Cardiac muscle cell (in vitro differentiated cells and primary cell): ENCODE measurements around the gene RAB36. TPM values are rescaled to one million over a fixed set of nuclear protein-coding genes. Genes with fewer than 3 reads are reported as not detected.

Experiments used
- DNase-seq, 2 donors: peaks; one replicate each; pipeline versions ENCODE4 v3.0.0 to v3.0.0-alpha.2; 2010 to 2017; ENCODE audit warnings: low read depth in 1 of 2, low spot score in 1 of 2
- H3K27ac ChIP-seq: fragments of 200-600 bp; sonication (generic); 2 replicates; pipeline ENCODE4 v1.5.1; 2016
- H3K27me3 ChIP-seq: fragments of 200-600 bp; sonication (generic); 2 replicates; pipeline ENCODE4 v1.6.0; 2016; ENCODE audit warnings: control low read depth
- H3K36me3 ChIP-seq: fragments of 200-600 bp; sonication (generic); 2 replicates; pipeline ENCODE4 v1.5.1; 2016; ENCODE audit warnings: control low read depth
- H3K4me1 ChIP-seq: fragments of 200-600 bp; sonication (generic); 2 replicates; pipeline ENCODE4 v1.8.1; 2017; ENCODE audit warnings: low read depth, mild to moderate bottlenecking, mixed run types
- H3K4me3 ChIP-seq: fragments of 200-600 bp; sonication (generic); 2 replicates; pipeline ENCODE4 v1.5.1; 2016; ENCODE audit warnings: mild to moderate bottlenecking
- H3K9me3 ChIP-seq: fragments of 200-600 bp; sonication (generic); 2 replicates; pipeline ENCODE4 v1.5.1; 2017; ENCODE audit warnings: low read depth, mild to moderate bottlenecking, control low read depth
- CTCF ChIP-seq: IDR thresholded peaks from 2 replicates; pipeline ENCODE4 v1.5.1; 2012; ENCODE audit warnings: low read depth, mild to moderate bottlenecking, low read length
- polyA plus RNA-seq: library from polyadenylated mRNA; unstranded; fragments of >200 nt; fragmentation: Nextera tagmentation; extraction: Ambion mirVana; gene quantifications from 2 replicates; pipeline ENCODE4 v1.2.1, GENCODE V29; 2016
- total RNA-seq: library from RNA; depleted of rRNA; stranded (reverse); fragments of >200 nt; gene quantifications from 2 replicates; pipeline ENCODE4 v1.2.3, GENCODE V29; 2016

Gene RAB36
- total and polyA plus RNA-seq, 2 experiments from 2014 or later = 2.9 to 6.7 TPM

GRCh38 chr22:23213022-23213555 lies 67.8 kb downstream of the RAB36 start:
- Histone ChIP-seq H3K4me1 (peaks cover 12% of the 10 kb centered on the region), H3K27me3 (no peaks in the 10 kb centered on the region), H3K9me3 (no peaks in the 10 kb centered on the region), H3K4me3 (no peak overlapping the region), H3K27ac (no peak overlapping the region), H3K36me3 (no peaks in the 10 kb centered on the region)
- DNase-seq = no peak
- no peak for TF ChIP-seq CTCF

- H3K4me3 ChIP-seq = no peak overlapping the region
- peaks cover 19% of the 10 kb centered on the region for H3K4me1 ChIP-seq
- no peak overlapping the region for H3K27ac ChIP-seq
- DNase-seq = no peak
- no peaks in the 10 kb centered on the region for H3K9me3 ChIP-seq
- no peaks in the 10 kb centered on the region for H3K36me3 ChIP-seq
- TF ChIP-seq CTCF = no peak
- no peaks in the 10 kb centered on the region for H3K27me3 ChIP-seq
These were observed 68.5 kb downstream of the RAB36 start for GRCh38 chr22:23213581-23214334.

Other genes starting within 250 kb of the RAB36 start
- gene GNAZ, start 75.0 kb upstream of the RAB36 start, total RNA-seq = 2.8 and 3.7 TPM in 2 replicates
- 1.8 and 2.5 TPM in 2 replicates for gene GNAZ, start 75.0 kb upstream of the RAB36 start, polyA plus RNA-seq
- 4.0 and 6.7 TPM in 2 replicates for gene RSPH14, start 3.5 kb upstream of the RAB36 start, total RNA-seq
- gene RSPH14, start 3.5 kb upstream of the RAB36 start, polyA plus RNA-seq = 5.8 and 6.6 TPM in 2 replicates
- 40.9 and 53.1 TPM in 2 replicates for gene BCR, start 35.0 kb downstream of the RAB36 start, total RNA-seq
- 30.1 and 30.9 TPM in 2 replicates for gene BCR, start 35.0 kb downstream of the RAB36 start, polyA plus RNA-seq